AG04449 (cell line): ENCODE results near the gene RER1.

Experiments used
- CTCF ChIA-PET: fragments of 350-600 bp; formaldehyde crosslinking; extraction: SDS; loops from one replicate; lab custom pipeline; 2021; ENCODE audit warnings: antibody characterized with exemption; lab: Yijun Ruan, JAX
- POLR2A ChIA-PET: fragments of 400-600, 350-600 bp; formaldehyde crosslinking; extraction: SDS; loops from one replicate; lab custom pipeline; 2020; ENCODE audit warnings: antibody characterized with exemption, inconsistent platforms; lab: Yijun Ruan, JAX
- DNase-seq: peaks from one replicate; pipeline ENCODE4 v3.0.0-alpha.2; 2010; ENCODE audit warnings: low read depth, low spot score
- H3K4me3 ChIP-seq: 2 replicates; pipeline ENCODE4 v1.5.1; 2011; ENCODE audit warnings: low read depth, mild to moderate bottlenecking, control low read depth, low read length
- TF ChIP-seq, protein P1 (sequence below): IDR thresholded peaks from one replicate; pipeline ENCODE4 v1.5.1; 2011; ENCODE audit warnings: mild to moderate bottlenecking, moderate library complexity, low read length, control low read depth, inconsistent platforms; ENCODE audit not compliant: insufficient read depth; ENCODE audit errors: missing control alignments

Gene RER1

DNA sequence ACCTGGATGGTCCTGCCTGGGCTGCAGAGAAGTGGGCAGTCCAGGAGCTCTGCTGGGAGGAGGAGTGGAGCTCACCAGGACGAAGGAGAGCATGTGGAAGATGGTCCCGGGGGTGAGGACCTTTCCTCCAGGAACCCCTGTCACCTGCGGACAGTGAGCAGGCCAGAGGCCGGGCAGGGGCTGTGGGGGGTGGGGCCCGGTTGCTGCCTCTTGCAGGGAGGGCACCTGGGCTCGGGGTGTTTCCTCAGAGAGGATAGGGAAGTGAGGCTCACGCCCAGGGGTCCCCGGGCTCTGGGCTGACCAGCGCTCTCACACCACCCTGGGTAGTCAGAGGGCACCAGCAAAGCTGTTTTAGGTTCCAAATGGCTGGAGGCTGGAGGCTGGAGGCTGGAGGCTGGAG, 43.5 kb downstream of the RER1 start:
- POLR2A ChIA-PET, result no interaction called here
- no peak for DNase-seq
- TF ChIP-seq, protein P1, sequence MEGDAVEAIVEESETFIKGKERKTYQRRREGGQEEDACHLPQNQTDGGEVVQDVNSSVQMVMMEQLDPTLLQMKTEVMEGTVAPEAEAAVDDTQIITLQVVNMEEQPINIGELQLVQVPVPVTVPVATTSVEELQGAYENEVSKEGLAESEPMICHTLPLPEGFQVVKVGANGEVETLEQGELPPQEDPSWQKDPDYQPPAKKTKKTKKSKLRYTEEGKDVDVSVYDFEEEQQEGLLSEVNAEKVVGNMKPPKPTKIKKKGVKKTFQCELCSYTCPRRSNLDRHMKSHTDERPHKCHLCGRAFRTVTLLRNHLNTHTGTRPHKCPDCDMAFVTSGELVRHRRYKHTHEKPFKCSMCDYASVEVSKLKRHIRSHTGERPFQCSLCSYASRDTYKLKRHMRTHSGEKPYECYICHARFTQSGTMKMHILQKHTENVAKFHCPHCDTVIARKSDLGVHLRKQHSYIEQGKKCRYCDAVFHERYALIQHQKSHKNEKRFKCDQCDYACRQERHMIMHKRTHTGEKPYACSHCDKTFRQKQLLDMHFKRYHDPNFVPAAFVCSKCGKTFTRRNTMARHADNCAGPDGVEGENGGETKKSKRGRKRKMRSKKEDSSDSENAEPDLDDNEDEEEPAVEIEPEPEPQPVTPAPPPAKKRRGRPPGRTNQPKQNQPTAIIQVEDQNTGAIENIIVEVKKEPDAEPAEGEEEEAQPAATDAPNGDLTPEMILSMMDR, result no peak
- H3K4me3 ChIP-seq, result no peak overlapping the region
- CTCF ChIA-PET, result interaction anchor here (1.4 kb wide), 1 partner anchor 112 kb away, joined by 4 read pairs; no protein-coding TSS in a partner anchor

DNA sequence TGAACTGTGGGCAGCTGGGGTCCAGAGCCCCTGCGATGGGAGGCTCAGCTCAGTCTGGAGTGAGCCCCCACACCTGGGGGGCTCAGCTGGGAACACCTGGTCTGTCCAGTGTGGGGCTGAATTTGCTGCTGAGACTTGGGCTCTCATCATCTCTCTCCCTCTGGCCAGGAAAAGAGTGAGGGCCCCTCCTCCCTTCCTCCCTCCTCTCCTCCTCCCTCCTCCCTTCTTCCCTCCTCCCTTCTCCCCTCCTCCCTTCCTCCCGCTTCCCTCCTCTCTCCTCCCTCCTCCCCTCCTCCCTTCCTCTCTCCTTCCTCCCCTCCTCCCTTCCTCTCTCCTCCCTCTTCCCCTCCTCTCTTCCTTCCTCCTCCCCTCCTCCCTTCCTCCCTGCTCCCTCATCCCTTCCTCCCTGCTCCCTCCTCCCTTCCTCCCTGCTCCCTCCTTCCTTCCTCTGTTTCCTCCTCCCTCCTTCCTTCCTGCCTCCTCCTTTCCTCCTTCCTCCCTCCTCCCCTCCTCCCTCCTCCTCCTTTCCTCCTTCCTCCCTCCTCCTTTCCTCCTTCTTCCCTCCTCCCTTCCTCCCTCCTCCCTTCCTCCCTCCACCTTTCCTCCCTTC, 44.2 kb downstream of the RER1 start:
- CTCF ChIA-PET, result no interaction called here
- TF ChIP-seq, protein P1, result no peak
- DNase-seq, result no peak
- no peak overlapping the region for H3K4me3 ChIP-seq
- POLR2A ChIA-PET, result no interaction called here

DNA sequence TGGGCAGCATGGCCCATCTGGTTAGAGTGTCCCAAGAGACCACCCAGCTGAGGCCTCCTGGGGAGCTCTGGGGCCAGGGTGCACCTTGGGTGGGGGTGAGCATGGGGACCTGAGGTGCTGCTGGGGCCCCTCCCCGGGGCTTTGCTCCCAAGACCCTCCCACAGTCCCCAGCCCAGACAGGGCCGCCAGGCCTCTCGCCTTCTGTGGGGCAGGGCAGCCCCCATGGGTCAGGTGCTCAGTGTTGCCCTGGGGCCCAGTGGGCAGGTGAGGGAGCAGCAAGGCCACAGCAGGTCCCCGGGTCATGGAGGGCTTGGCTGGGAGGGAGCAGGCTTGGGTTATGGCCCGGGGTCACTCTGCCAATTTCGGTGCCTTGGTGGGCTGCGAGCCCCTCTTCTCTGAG, 45.2 kb downstream of the RER1 start:
- POLR2A ChIA-PET, result no interaction called here
- H3K4me3 ChIP-seq, result no peak overlapping the region
- TF ChIP-seq, protein P1, result no peak
- DNase-seq, result no peak
- CTCF ChIA-PET, result no interaction called here

DNA sequence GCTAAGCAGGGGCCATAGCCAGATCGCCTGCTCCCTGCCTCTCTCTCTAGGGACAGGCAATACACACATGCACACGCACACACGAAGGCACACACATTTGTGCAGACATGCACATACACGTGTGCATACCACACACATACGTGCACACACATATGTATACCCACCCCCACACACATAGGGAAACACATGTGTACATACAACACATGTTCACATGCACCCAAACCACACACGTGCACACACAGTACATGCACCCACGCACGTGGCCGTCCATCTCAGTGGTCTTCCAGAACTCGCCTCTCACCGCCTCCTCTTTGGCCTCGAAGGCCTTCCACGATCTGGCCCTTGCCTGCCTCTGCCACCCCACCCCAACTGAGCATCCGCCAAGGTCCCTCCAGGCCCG, 46.0 kb downstream of the RER1 start:
- TF ChIP-seq, protein P1, result no peak
- CTCF ChIA-PET, result no interaction called here
- POLR2A ChIA-PET, result no interaction called here

DNA sequence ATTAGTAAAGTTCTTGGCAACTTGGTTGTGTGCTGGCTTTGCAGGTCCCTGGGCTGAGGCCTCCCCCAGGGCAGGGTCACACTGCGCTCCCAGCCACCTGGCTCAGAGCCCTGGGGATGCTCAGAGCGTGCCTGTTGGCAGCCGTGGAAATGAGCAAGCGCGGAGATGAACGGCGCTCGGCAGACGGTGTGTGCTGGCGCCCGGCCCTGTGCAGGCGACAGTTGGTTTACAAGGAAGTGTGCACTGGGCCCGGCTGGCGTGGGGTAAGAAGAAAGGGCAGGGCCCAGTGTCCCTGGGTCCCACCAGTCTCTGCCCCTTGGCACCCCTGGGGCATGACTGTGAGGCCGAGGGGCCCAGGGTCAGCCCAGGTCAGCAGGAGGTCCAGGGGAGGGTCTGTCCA, 46.4 kb downstream of the RER1 start:
- POLR2A ChIA-PET, result no interaction called here
- CTCF ChIA-PET, result no interaction called here
- H3K4me3 ChIP-seq, result no peak overlapping the region
- no peak for DNase-seq
- TF ChIP-seq, protein P1, result no peak

More for the DNA sequence above, 46.0 kb downstream of the RER1 start:
- no peak overlapping the region for H3K4me3 ChIP-seq
- no peak for DNase-seq

DNA sequence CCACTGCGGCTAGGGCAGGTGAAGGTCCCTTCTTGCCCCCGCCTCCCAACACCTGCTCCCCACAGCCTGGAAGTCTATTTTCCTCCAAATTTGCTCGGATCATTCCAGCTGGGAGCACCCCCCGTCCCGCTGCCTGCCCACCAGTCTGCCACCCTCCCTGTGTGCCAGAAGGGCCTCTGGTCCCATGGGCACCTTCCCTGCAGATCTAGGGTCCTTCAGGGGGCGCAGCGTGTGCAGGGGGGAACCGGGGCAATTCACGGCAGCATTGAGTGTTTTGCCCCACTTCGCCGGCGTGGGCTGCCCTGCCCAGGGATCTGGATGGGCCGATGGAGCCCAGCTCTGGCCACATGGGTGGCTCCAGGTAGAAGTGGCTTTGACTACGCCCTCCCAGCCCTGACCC, 47.0 kb downstream of the RER1 start:
- no peak for DNase-seq
- H3K4me3 ChIP-seq, result no peak overlapping the region
- TF ChIP-seq, protein P1, result no peak
- POLR2A ChIA-PET, result interaction anchor here (1.2 kb wide), 1 partner anchor 87 kb away, joined by 3 read pairs; no protein-coding TSS in a partner anchor
- CTCF ChIA-PET, result no interaction called here
